Keratinocyte (primary cell): ENCODE measurements around the gene TMEM178A. TPM values are rescaled to one million over a fixed set of nuclear protein-coding genes. Genes with fewer than 3 reads are reported as not detected.

Source experiments
- DNase-seq: peaks from one replicate; pipeline ENCODE4 v3.0.0-alpha.2; 2011; ENCODE audit warnings: low read depth, missing footprints, low spot score
- FAIRE-seq: peaks from 2 replicates; lab custom pipeline; 2011; peaks lifted over from hg19 to GRCh38; lab: Jason Lieb, UNC
- H2AFZ ChIP-seq: 2 replicates; pipeline ENCODE4 v1.6.0; 2012; ENCODE audit warnings: low read length, control low read depth, inconsistent platforms; ENCODE audit not compliant: control insufficient read depth
- H3K27ac ChIP-seq: 2 replicates; pipeline ENCODE4 v1.5.1; 2011; ENCODE audit warnings: low read length; ENCODE audit not compliant: control insufficient read depth, insufficient read depth
- H3K27me3 ChIP-seq: 3 replicates; pipeline ENCODE4 v1.6.0; 2011; ENCODE audit warnings: low read length; ENCODE audit not compliant: control insufficient read depth, insufficient read depth; ENCODE audit errors: extremely low read depth
- H3K36me3 ChIP-seq, 2 experiments: 2 replicates in 1 of 2; 3 replicates in 1 of 2; pipeline ENCODE4 v1.5.1; 2011; ENCODE audit warnings: low read length in 2 of 2, mild to moderate bottlenecking in 1 of 2; ENCODE audit not compliant: control insufficient read depth in 2 of 2, insufficient read depth in 2 of 2; ENCODE audit errors: extremely low read depth in 1 of 2
- H3K4me1 ChIP-seq: 3 replicates; pipeline ENCODE4 v1.5.1; 2011; ENCODE audit warnings: low read length; ENCODE audit not compliant: control insufficient read depth, insufficient read depth; ENCODE audit errors: extremely low read depth
- H3K4me2 ChIP-seq: 3 replicates; pipeline ENCODE4 v1.6.0; 2011; ENCODE audit warnings: low read depth, low read length; ENCODE audit not compliant: control insufficient read depth, insufficient read depth; ENCODE audit errors: extremely low read depth
- H3K4me3 ChIP-seq, 3 experiments: fragments of 200-600 bp in 1 of 3; sonication (generic) in 1 of 3; 2 replicates in 2 of 3; 3 replicates in 1 of 3; pipeline ENCODE4 v1.5.1; 2011 to 2016; ENCODE audit warnings: low read length in 3 of 3, mild to moderate bottlenecking in 3 of 3, control low read depth in 2 of 3, inconsistent platforms in 1 of 3, low read depth in 1 of 3, mixed read lengths in 1 of 3, mixed run types in 1 of 3, moderate library complexity in 1 of 3; ENCODE audit not compliant: control insufficient read depth in 2 of 3, insufficient read depth in 2 of 3; ENCODE audit errors: extremely low read depth in 1 of 3
- H3K79me2 ChIP-seq: 2 replicates; pipeline ENCODE4 v1.6.0; 2012; ENCODE audit warnings: low read length; ENCODE audit not compliant: control insufficient read depth, insufficient read depth
- H3K9ac ChIP-seq: 3 replicates; pipeline ENCODE4 v1.6.0; 2011; ENCODE audit warnings: low read length; ENCODE audit not compliant: control insufficient read depth, insufficient read depth; ENCODE audit errors: extremely low read depth
- H3K9me1 ChIP-seq: 3 replicates; pipeline ENCODE4 v1.6.0; 2011; ENCODE audit warnings: low read length; ENCODE audit not compliant: control insufficient read depth, insufficient read depth; ENCODE audit errors: extremely low read depth
- H3K9me3 ChIP-seq: 2 replicates; pipeline ENCODE4 v1.5.1; 2012; ENCODE audit warnings: low read depth, low read length; ENCODE audit not compliant: control insufficient read depth
- H4K20me1 ChIP-seq: 3 replicates; pipeline ENCODE4 v1.6.0; 2011; ENCODE audit warnings: low read length; ENCODE audit not compliant: control insufficient read depth, insufficient read depth; ENCODE audit errors: extremely low read depth
- CTCF ChIP-seq, 3 experiments: IDR thresholded peaks in 1 of 3; conservative IDR thresholded peaks in 1 of 3; optimal IDR thresholded peaks in 1 of 3; 2 replicates in 2 of 3; 3 replicates in 1 of 3; pipeline versions ENCODE3 to v1.5.1; 2011; ENCODE audit warnings: low read length in 3 of 3, mild to moderate bottlenecking in 3 of 3, moderate library complexity in 2 of 3, control low read depth in 1 of 3, inconsistent platforms in 1 of 3; ENCODE audit not compliant: insufficient read depth in 2 of 3; ENCODE audit errors: extremely low read depth in 1 of 3
- EZH2 ChIP-seq: IDR thresholded peaks from one replicate; pipeline ENCODE4 v1.6.1; 2012; ENCODE audit warnings: inconsistent platforms, mild to moderate bottlenecking, low read length, moderate library complexity
- dilution Hi-C: fragments of 300-500 bp; cut with MboI; formaldehyde crosslinking; loops from one replicate; pipeline ENCODE4 v1.7.0; 2020; ENCODE audit warnings: low sequenced_read_pairs; ENCODE audit not compliant: extremely low pct_ligation_motif_present
- polyA plus RNA-seq, 5 experiments: library from polyadenylated mRNA; depleted of rRNA in 3 of 5; stranded (reverse) in 3 of 5; stranded (forward) in 1 of 5; unstranded in 1 of 5; fragments of >200 nt; gene quantifications; 1 replicate in 1 of 5; 2 replicates in 3 of 5; 3 replicates in 1 of 5; pipeline versions ENCODE4 v1.2.1 to v1.2.3, GENCODE V29; 2011 to 2012; ENCODE audit warnings: missing spikeins in 2 of 5, low read depth in 1 of 5, low replicate concordance in 1 of 5

The TMEM178A gene
- polyA plus RNA-seq, 1 donor (not counting 4 experiments of a cell fraction or from before 2014, with no cell fraction given), result 0.07 TPM

- Histone ChIP-seq H3K79me2 (no peaks in the 10 kb centered on the region), H3K36me3 (no peaks in the 10 kb centered on the region), H3K27ac (no peak overlapping the region), H3K9me1 (no peaks in the 10 kb centered on the region), H3K9ac (no peak overlapping the region), H3K9me3 (no peaks in the 10 kb centered on the region), H3K27me3 (peaks cover 10% of the 10 kb centered on the region), H3K4me1 (no peaks in the 10 kb centered on the region), H3K4me3 (no peak overlapping the region), H2AFZ (no peak overlapping the region), H3K4me2 (no peak overlapping the region), H4K20me1 (peaks cover 3% of the 10 kb centered on the region)
- TF ChIP-seq CTCF (optimal IDR thresholded peaks at IDR 0.05 in 1 of 3, IDR thresholded peaks at IDR 0.05 in 1 of 3, conservative IDR thresholded peaks at IDR 0.05 in 1 of 3; ENCODE audit: extremely low read depth in 1 of 3, insufficient read depth in 2 of 3, low read length in 3 of 3) (no peak), EZH2 (no peak)
- dilution Hi-C loops, result no loop called here
- DNase-seq (no peak), FAIRE-seq (no peak)
Measured at GRCh38 chr2:39710807-39711206, 45.1 kb downstream of the TMEM178A start.

GRCh38 chr2:39712953-39713352 is 47.2 kb downstream of the TMEM178A start:
- Histone ChIP-seq H3K4me1 (no peaks in the 10 kb centered on the region), H3K4me3 (no peak overlapping the region), H3K9me3 (no peaks in the 10 kb centered on the region), H3K27ac (no peak overlapping the region), H3K36me3 (no peaks in the 10 kb centered on the region), H3K79me2 (no peaks in the 10 kb centered on the region), H2AFZ (no peak overlapping the region), H3K4me2 (no peak overlapping the region), H3K27me3 (peaks cover 10% of the 10 kb centered on the region), H3K9me1 (no peaks in the 10 kb centered on the region), H3K9ac (no peak overlapping the region), H4K20me1 (peaks cover 3% of the 10 kb centered on the region)
- no peak for DNase-seq
- dilution Hi-C loops, result no loop called here
- TF ChIP-seq CTCF (optimal IDR thresholded peaks at IDR 0.05 in 1 of 3, IDR thresholded peaks at IDR 0.05 in 1 of 3, conservative IDR thresholded peaks at IDR 0.05 in 1 of 3; ENCODE audit: extremely low read depth in 1 of 3, insufficient read depth in 2 of 3, low read length in 3 of 3) (no peak), EZH2 (no peak)
- FAIRE-seq, result no peak
